ENCODE measurements around the gene CALHM6. TPM values are rescaled to one million over a fixed set of nuclear protein-coding genes. Genes with fewer than 3 reads are reported as not detected.

CALHM6 gene
- total RNA-seq, 1 donor from 2014 or later = 1.6 TPM

GRCh38 chr6:116445102-116445501 lies 16.1 kb upstream of the CALHM6 start:
- DNase-seq (ENCODE audit: low read depth) = peak; percentile 47

- peak; percentile 70 for DNase-seq (ENCODE audit: low read depth)
These were observed 14.8 kb upstream of the CALHM6 start for GRCh38 chr6:116446399-116446798.

- DNase-seq (ENCODE audit: low read depth) = no peak
These were observed 14.1 kb upstream of the CALHM6 start for GRCh38 chr6:116447052-116447451.

GRCh38 chr6:116447496-116448011 lies 13.6 kb upstream of the CALHM6 start:
- peak; percentile 94 for DNase-seq (ENCODE audit: low read depth)

GRCh38 chr6:116449565-116449964 lies 11.6 kb upstream of the CALHM6 start:
- no peak for DNase-seq (ENCODE audit: low read depth)

GRCh38 chr6:116450185-116450710 lies 10.9 kb upstream of the CALHM6 start:
- DNase-seq (ENCODE audit: low read depth) = no peak

GRCh38 chr6:116450769-116451740 lies 10.1 kb upstream of the CALHM6 start:
- no peak for DNase-seq (ENCODE audit: low read depth)

- peak; percentile 30 for DNase-seq (ENCODE audit: low read depth)
These were observed 9.3 kb upstream of the CALHM6 start for GRCh38 chr6:116451916-116452315.

- no peak for DNase-seq (ENCODE audit: low read depth)
These were observed 8.6 kb upstream of the CALHM6 start for GRCh38 chr6:116452531-116452930.

- no peak for DNase-seq (ENCODE audit: low read depth)
These were observed 5.1 kb upstream of the CALHM6 start for GRCh38 chr6:116456106-116456505.

- no peak for DNase-seq (ENCODE audit: low read depth)
These were observed 4.2 kb upstream of the CALHM6 start for GRCh38 chr6:116456927-116457326.

GRCh38 chr6:116458264-116458663 lies 2.9 kb upstream of the CALHM6 start:
- no peak for DNase-seq (ENCODE audit: low read depth)

- DNase-seq (ENCODE audit: low read depth) = no peak
These were observed 1.2 kb upstream of the CALHM6 start for GRCh38 chr6:116459927-116460326.

GRCh38 chr6:116461932-116462885 lies 1.0 kb downstream of the CALHM6 start:
- no peak for DNase-seq (ENCODE audit: low read depth)

GRCh38 chr6:116463301-116463700 lies 2.1 kb downstream of the CALHM6 start:
- no peak for DNase-seq (ENCODE audit: low read depth)

GRCh38 chr6:116465246-116465645 lies 4.1 kb downstream of the CALHM6 start:
- no peak for DNase-seq (ENCODE audit: low read depth)

- no peak for DNase-seq (ENCODE audit: low read depth)
These were observed 5.9 kb downstream of the CALHM6 start for GRCh38 chr6:116467096-116467495.

- DNase-seq (ENCODE audit: low read depth) = no peak
These were observed 6.3 kb downstream of the CALHM6 start for GRCh38 chr6:116467514-116467913.

GRCh38 chr6:116468293-116468692 lies 7.1 kb downstream of the CALHM6 start:
- DNase-seq (ENCODE audit: low read depth) = no peak

GRCh38 chr6:116471531-116471930 lies 10.4 kb downstream of the CALHM6 start:
- no peak for DNase-seq (ENCODE audit: low read depth)

GRCh38 chr6:116472706-116473105 lies 11.5 kb downstream of the CALHM6 start:
- no peak for DNase-seq (ENCODE audit: low read depth)

- no peak for DNase-seq (ENCODE audit: low read depth)
These were observed 14.0 kb downstream of the CALHM6 start for GRCh38 chr6:116475141-116475540.

Measured in renal cortical epithelial cell (primary cell).